Kidney capillary endothelial cell (primary cell): ENCODE results near the gene SLC12A5.

Experiments used
- DNase-seq: peaks from one replicate; pipeline ENCODE4 v3.0.0-alpha.2; 2018; ENCODE audit warnings: low spot score

Gene SLC12A5

GRCh38 chr20:46056027-46056833 lies 27.2 kb downstream of the SLC12A5 start:
- DNase-seq = no peak

GRCh38 chr20:46056970-46057855 lies 28.2 kb downstream of the SLC12A5 start:
- DNase-seq = peak; percentile 31

- peak; percentile 38 for DNase-seq
These were observed 29.0 kb downstream of the SLC12A5 start for GRCh38 chr20:46057856-46058598.

- DNase-seq = no peak
These were observed 29.7 kb downstream of the SLC12A5 start for GRCh38 chr20:46058599-46059281.

GRCh38 chr20:46060301-46060881 lies 31.4 kb downstream of the SLC12A5 start:
- DNase-seq = peak; percentile 61

- no peak for DNase-seq
These were observed 32.0 kb downstream of the SLC12A5 start for GRCh38 chr20:46060975-46061374.

- no peak for DNase-seq
These were observed 33.1 kb downstream of the SLC12A5 start for GRCh38 chr20:46062151-46062550.

- no peak for DNase-seq
These were observed 33.6 kb downstream of the SLC12A5 start for GRCh38 chr20:46062621-46063020.

GRCh38 chr20:46063151-46063550 lies 34.1 kb downstream of the SLC12A5 start:
- DNase-seq = no peak

- no peak for DNase-seq
These were observed 34.6 kb downstream of the SLC12A5 start for GRCh38 chr20:46063652-46064054.

- no peak for DNase-seq
These were observed 36.0 kb downstream of the SLC12A5 start for GRCh38 chr20:46065006-46065405.

- no peak for DNase-seq
These were observed 36.7 kb downstream of the SLC12A5 start for GRCh38 chr20:46065691-46066090.

- DNase-seq = peak; percentile 23
These were observed 41.3 kb downstream of the SLC12A5 start for GRCh38 chr20:46070215-46070900.

GRCh38 chr20:46071573-46071972 lies 42.6 kb downstream of the SLC12A5 start:
- DNase-seq = no peak

GRCh38 chr20:46073024-46073423 lies 44.0 kb downstream of the SLC12A5 start:
- no peak for DNase-seq

GRCh38 chr20:46073443-46073842 lies 44.4 kb downstream of the SLC12A5 start:
- no peak for DNase-seq

GRCh38 chr20:46074006-46074405 lies 45.0 kb downstream of the SLC12A5 start:
- DNase-seq = no peak

- DNase-seq = no peak
These were observed 47.8 kb downstream of the SLC12A5 start for GRCh38 chr20:46076806-46077205.

GRCh38 chr20:46077642-46078305 lies 48.8 kb downstream of the SLC12A5 start:
- no peak for DNase-seq

- DNase-seq = no peak
These were observed 49.9 kb downstream of the SLC12A5 start for GRCh38 chr20:46078954-46079353.
